ENCODE results near the gene CCDC32.
A peak's percentile ranks its signal among the peaks of the same experiment; 100 is the strongest.

Gene CCDC32

GRCh38 chr15:40511472-40512133 is 53.2 kb downstream of the CCDC32 start:
- peak; percentile 5 for DNase-seq

GRCh38 chr15:40511093-40511471 is 53.8 kb downstream of the CCDC32 start:
- no peak for DNase-seq

GRCh38 chr15:40510201-40510600 is 54.6 kb downstream of the CCDC32 start:
- no peak for DNase-seq

- no peak for DNase-seq
Observed at GRCh38 chr15:40508216-40508615, 56.6 kb downstream of the CCDC32 start.

GRCh38 chr15:40506964-40507571 is 57.8 kb downstream of the CCDC32 start:
- DNase-seq: peak; percentile 57
